ENCODE measurements around the gene CREBBP. TPM values are rescaled to one million over a fixed set of nuclear protein-coding genes. Genes with fewer than 3 reads are reported as not detected.

CREBBP gene
- total and polyA plus RNA-seq, 9 of the 15 experiments (the other 6 are each of a cell fraction or from before 2014, with no cell fraction given) = 0.70 to 24.8 (median 5.6) TPM

DNA sequence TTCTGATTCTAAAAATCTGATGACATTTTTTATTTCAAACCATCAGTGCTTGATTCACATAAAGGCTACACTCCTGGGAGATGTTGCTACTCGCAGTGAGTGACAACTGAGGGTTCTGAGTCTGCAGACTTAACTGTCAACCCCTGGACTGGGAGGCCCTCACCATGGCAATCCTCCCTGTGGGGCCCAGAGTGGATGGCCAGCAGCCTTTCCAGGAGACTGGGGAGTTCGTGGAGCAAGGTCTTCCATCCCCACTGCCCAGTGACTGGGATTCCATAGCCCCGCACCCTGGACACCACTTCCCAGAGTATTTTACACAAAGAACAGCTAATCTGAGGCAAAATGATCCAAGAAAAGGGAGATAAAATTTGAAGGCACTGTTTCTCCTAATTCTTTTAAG is 59.3 kb downstream of the CREBBP start:
- ChIA-PET POLR2A (interaction anchor here (0.6 kb wide), 1 partner anchor 642 kb away, joined by 3 read pairs; no protein-coding TSS in a partner anchor), CTCF (ENCODE audit: low intra/inter-chr PET ratio) (no interaction called here)
- Histone ChIP-seq H3K4me1 (replicated peaks in 1 of 2; ENCODE audit: control insufficient read depth in 2 of 2, insufficient read depth in 2 of 2, low read length in 2 of 2) (peaks cover 22 to 23% of the 10 kb centered on the region in 2 experiments), H3K9ac (ENCODE audit: insufficient read depth in 1 of 2, low read depth in 2 of 2, low read length in 2 of 2) (no peak overlapping the region), H3K36me3 (ENCODE audit: control insufficient read depth, insufficient read depth, low read length) (no peaks in the 10 kb centered on the region), H3K27me3 (ENCODE audit: control insufficient read depth in 2 of 2, insufficient read depth in 2 of 2, low read length in 2 of 2) (no peaks in the 10 kb centered on the region), H3K27ac (ENCODE audit: extremely low read depth, low read depth, low read length) (no peak overlapping the region), H3K9me3 (replicated peaks; ENCODE audit: control insufficient read depth, insufficient read depth, low read depth, low read length) (no peaks in the 10 kb centered on the region), H4K20me1 (replicated peaks; ENCODE audit: control insufficient read depth, insufficient read depth, low read length) (peaks cover 61% of the 10 kb centered on the region), H3K4me2 (ENCODE audit: insufficient read depth, low read length) (no peak overlapping the region), H2AFZ (ENCODE audit: low read depth, low read length) (no peak overlapping the region), H3K4me3 (no peak overlapping the region), H3K9me1 (ENCODE audit: control insufficient read depth, insufficient read depth, low read length) (peaks cover 13% of the 10 kb centered on the region), H3K79me2 (ENCODE audit: control insufficient read depth, insufficient read depth, low read length) (peaks cover 92% of the 10 kb centered on the region)
- ATAC-seq = no peak
- no TSS peak for BruUV-seq (replicated peaks)
- TF ChIP-seq POLR2AphosphoS5 (IDR thresholded peaks at IDR 0.05; ENCODE audit: control insufficient read depth, insufficient read depth, low read depth, low read length) (no peak), NRF1 (conservative IDR thresholded peaks at IDR 0.05 in 1 of 2, IDR thresholded peaks at IDR 0.05 in 1 of 2) (no peak), ZNF766 (CRISPR knock-in tag; conservative IDR thresholded peaks at IDR 0.05) (no peak), SMC3 (conservative IDR thresholded peaks at IDR 0.05; ENCODE audit: insufficient read depth, low read depth, low read length) (no peak), BCL6 (CRISPR knock-in tag; IDR thresholded peaks at IDR 0.05) (no peak)
- intact Hi-C loops (cut with micrococcal nuclease) = no loop called here
- WGBS (ENCODE audit: insufficient coverage, low coverage, missing lambda C conversion rate) = 70% methylated on average over 3 of the region's 3 CpGs
- FAIRE-seq = no peak
- in situ Hi-C loops (cut with MboI) = no loop called here
- DNase-seq (ENCODE audit: extremely low read depth in 1 of 4, low spot score in 3 of 4) = no peak

Data from K562 (cell line).